Fibroblast of the aortic adventitia (primary cell): ENCODE data around the gene PLEKHG4B. TPM values are rescaled to one million over a fixed set of nuclear protein-coding genes. Genes with fewer than 3 reads are reported as not detected.

Source experiments
- DNase-seq: peaks from one replicate; pipeline ENCODE4 v3.0.0-alpha.2; 2010; ENCODE audit warnings: low read depth
- H3K4me3 ChIP-seq: 2 replicates; pipeline ENCODE4 v1.5.1; 2011; ENCODE audit warnings: low read depth, mild to moderate bottlenecking, control low read depth, low read length, moderate library complexity
- total RNA-seq: library from RNA; depleted of rRNA; stranded (reverse); fragments of >200 nt; gene quantifications from 2 replicates; pipeline ENCODE4 v1.2.3, GENCODE V29; 2012; ENCODE audit warnings: low replicate concordance
- TF ChIP-seq, protein P1 (sequence below): IDR thresholded peaks from 2 replicates; pipeline ENCODE4 v1.5.1; 2011; ENCODE audit warnings: mild to moderate bottlenecking, low read length, control low read depth, inconsistent platforms; ENCODE audit not compliant: insufficient read depth

Gene PLEKHG4B
- total RNA-seq, 1 donor: not detected

DNA sequence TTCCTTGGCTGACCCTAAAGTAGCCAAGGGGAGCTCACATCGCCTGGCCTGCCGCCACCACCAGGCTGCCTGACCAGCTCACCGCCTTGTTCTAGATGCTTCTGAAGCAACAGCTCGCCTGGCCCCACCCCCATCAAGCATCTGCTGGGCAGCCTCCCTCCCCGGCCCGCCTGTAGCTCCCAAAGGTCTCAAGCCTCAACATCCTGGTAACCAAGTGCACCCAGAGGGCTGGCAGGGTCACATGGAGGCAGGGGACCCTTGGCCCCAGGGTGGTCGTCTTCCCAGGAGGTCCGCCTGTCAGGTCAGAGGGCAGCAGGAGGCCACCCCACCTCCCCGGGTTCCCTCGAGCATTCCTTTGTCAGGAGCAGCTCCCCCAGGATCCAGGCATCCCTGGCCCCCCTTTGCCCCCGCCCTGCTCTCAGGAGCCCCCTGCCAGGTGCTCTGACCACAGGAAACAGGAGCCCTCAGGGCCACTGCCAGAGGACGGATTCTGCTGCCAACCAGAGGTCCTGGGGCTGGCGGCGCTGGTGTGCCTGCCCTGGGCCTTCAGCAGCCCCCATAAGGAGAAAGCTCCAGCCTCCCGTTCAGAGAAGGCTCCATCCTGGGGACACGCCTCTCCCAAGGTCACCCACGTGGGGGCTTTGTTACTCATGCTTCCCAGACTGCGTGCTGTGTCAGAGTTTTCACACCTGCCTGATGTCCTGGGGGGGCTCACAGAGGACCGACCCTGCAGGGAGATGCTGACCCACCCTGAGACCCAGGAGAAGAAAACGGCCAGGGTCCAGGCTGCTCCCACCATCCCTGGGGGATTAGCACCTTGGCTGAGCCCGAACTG is 95.9 kb downstream of the PLEKHG4B start:
- TF ChIP-seq, protein P1, sequence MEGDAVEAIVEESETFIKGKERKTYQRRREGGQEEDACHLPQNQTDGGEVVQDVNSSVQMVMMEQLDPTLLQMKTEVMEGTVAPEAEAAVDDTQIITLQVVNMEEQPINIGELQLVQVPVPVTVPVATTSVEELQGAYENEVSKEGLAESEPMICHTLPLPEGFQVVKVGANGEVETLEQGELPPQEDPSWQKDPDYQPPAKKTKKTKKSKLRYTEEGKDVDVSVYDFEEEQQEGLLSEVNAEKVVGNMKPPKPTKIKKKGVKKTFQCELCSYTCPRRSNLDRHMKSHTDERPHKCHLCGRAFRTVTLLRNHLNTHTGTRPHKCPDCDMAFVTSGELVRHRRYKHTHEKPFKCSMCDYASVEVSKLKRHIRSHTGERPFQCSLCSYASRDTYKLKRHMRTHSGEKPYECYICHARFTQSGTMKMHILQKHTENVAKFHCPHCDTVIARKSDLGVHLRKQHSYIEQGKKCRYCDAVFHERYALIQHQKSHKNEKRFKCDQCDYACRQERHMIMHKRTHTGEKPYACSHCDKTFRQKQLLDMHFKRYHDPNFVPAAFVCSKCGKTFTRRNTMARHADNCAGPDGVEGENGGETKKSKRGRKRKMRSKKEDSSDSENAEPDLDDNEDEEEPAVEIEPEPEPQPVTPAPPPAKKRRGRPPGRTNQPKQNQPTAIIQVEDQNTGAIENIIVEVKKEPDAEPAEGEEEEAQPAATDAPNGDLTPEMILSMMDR: no peak
- DNase-seq: no peak
- peak overlapping the region; percentile 38 for H3K4me3 ChIP-seq

DNA sequence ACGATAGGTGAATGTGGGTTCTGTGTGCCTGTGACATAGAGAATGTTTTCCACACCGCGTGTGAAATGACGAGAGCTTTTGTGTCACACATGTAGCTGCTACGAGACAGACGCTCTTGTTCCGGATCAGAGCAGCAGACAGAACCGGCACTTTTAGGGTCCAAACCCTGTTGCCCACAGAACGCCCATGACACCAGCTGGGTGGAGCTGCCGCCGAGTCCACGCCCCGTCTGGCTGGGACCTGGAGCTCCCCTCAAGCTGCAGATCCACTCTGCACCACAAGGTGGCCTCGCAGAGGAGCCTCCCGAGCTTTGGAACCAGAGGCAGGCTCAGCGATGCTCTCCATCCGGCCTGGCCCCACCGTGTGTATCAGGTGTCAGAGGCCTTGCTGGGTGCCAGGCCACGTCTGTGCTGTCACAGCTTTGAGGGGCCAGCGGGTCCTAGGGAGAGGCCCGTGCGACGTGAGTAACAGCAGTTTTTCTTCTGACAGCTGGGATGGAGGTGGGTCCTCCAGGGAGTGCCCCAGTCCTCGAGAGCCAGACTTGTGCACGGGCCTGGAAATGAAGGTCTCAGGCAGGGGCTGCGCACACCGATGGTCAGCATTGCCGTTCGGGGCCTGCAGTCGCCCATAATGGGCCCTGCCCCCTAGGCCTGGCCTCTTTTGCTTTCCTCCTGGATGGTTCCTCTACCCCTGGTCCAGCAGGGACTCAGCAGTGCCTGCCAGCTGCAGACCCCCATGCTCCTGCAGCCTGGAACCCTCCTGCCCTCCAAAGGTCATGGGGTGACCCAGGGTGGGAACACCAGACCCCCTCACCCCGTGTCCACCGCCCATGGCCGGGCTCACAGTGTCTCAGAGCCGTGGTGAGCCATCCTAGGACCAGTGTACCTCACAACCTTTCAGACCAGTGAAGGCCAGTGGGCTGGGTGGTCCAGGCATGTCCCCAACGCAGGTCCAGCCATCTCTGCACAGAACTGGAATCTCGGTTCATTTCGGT is 96.8 kb downstream of the PLEKHG4B start:
- TF ChIP-seq, protein P1: peak; percentile 95
- peak; percentile 81 for DNase-seq
- H3K4me3 ChIP-seq: peak overlapping the region; percentile 38

- H3K4me3 ChIP-seq: no peak overlapping the region
- DNase-seq: no peak
- TF ChIP-seq, protein P1: no peak
Observed at GRCh38 chr5:189486-189885, 97.5 kb downstream of the PLEKHG4B start.

DNA sequence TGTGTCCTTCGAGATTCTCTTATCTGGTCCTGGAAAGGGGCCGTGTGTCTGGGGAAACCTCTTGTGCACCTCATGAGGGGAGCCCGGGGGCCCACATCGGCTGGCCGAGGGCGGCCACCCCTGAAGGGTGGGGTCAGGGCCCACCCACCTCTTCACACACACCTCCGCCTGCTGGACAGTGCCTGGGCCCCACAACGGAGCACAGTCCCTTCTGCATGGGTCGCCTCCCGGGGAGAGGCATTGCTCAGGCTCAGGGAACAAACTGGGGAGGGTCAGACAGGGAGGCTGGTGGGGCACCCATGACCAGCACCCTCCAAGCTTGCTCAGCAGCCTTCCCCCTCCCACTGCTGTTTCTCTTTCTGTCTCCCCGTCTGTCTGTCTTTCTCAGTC is 98.0 kb downstream of the PLEKHG4B start:
- TF ChIP-seq, protein P1: no peak
- no peak overlapping the region for H3K4me3 ChIP-seq
- DNase-seq: no peak

DNA sequence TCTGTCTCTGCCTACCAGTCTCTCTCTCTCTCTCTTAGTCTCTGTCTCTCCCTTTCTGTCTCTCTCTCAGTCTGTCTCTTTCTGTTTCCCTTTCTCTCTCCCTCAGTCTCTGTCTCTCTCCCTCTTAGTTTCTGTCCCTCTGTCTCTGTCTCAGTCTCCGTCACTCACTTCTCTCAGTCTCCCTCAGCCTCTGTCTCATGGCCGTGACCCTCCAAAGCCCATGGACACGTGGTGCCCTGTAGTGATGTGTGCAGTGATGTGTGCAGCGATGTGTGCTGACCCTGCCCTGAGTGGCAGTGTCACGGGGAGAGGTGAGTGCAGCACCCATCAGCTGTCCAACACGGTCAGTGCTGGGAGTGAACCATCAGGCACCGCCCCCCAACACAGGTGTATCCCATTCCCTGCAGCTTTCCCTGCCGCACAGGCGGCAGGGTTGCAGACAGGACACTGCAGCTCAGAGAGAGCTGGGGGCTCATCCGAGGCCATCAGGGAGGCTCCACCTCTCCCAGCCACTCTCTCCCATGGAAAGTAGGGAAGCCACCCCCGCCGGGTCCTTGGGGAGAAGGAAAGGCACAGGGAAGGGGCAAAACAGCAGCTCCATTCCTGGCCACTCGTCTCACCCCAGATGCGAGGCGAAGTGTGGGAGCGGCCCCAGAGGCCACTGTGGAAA is 98.5 kb downstream of the PLEKHG4B start:
- H3K4me3 ChIP-seq: no peak overlapping the region
- TF ChIP-seq, protein P1: no peak
- DNase-seq: no peak
